Measurements from ENCODE around the gene TBRG4.
"Not testable (repeated sequence)": the region's sequence is repeated elsewhere in the genome, so short reads cannot be mapped to it uniquely, and the experiment has no call there.

The TBRG4 gene

DNA sequence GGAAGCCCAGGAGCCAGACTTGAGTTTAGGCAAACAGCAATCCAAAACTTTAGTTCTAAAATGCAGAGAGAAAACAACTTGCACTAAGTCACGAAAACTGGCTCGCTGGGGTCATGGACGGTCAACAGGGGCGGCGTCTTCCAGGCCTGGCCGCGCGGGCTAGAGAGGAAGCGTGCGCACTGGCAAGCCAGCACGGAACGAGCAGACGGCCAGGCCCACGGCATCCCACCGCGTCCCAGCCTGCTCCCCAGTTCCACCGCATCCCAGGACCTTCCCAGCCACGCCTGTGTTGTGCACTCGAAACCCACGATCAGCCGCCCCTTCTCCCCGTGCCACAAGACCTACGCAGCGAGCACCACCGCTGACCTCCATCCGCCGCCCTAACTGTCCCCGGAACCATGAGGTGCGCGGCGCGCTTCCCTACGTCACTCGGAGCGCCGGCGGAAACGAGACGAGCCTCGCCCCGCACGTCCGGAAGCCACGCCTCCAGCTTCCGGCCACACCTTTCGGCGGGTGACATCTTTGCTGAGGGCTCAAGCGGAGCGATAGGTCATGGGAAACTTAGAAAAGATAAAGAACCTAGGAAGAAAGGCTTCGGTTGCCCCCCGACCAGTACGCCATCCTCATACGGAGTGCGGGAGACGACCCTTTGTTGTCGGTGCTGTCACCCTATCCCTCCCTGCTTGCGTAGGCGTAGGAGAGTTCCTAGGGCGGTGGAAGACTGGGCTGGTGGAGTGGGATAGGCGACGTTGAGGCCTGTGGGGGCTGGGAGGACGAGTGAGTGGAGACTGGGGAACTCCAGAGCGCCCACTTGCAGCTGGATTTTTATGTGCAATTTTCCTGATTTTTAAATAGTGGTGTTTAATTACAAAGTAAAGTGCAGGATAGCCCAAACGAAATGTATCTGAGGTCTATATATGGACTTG lies at the start of gene TBRG4:
Gene TBRG4 (minus strand): TSS at position 400 of the 926 bp plus-strand sequence. CDS start 2,460 bp downstream, outside the sequence.
- DNase-seq (ENCODE audit: low read depth in 2 of 2), result peak; percentile 92 to 93

DNA sequence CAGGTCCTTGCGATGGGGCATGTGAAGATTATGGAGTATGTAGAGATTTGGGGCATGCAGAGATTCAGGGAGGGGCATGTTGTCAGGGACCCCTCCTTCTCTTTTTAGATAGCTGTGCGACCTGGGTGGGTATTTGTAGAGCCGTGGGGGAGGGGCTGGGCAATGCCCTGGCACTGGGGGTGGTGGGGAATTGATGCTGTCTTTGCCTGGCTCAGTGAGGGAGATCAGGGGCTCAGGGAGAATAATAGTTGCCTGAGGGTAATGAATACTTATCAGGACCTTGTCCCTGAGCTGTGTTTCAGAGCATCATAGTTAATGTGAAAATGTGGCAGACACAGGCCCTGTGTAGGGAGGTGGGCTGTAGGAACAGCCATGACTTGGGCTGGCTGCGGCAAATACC lies 49.6 kb upstream of the TBRG4 start:
- DNase-seq (ENCODE audit: low read depth in 2 of 2), result no peak

DNA sequence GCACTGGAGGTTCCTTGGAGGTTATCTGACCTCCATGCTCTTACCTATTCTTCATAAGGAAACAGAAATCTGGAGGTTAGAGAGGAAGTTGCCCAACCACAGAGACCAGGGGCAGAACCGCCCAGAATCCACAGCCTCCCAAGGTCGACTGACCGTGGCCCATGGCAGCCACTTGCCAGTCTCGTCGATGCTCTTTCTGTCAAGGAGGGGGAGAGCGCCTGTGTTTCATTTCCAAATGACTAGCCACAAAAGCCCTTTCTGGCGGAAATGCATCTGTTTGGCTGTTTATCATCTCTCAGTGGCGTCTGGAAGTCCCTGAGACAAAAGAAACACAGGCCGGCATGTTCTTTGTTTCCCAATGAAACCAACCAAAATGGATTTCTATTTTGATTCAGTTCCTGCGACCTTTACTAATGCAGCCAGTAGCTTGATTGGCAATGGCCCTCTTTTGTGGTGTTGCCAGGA lies 49.0 kb upstream of the TBRG4 start:
- no peak for DNase-seq (ENCODE audit: low read depth in 2 of 2)

DNA sequence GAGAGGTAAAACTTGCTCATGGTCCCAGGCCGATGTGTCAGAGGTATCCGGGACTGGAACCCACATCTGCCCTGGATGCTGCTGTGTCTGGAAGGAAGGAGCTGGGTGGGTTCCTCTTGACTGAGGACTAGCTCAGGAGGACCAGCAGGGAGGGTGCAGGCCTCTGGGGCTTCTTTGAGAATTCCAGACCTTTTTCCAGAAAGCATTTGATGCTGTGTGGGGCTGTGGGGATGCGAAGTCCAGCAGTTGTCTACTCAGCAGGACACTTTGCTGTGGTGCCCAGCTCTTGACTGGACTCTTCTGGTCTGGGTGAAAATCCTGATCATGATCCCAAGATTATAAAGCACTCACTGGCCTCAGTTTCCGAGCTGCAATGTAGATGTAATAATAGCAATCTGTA lies 47.8 kb upstream of the TBRG4 start:
- DNase-seq (ENCODE audit: low read depth in 2 of 2), result no peak

DNA sequence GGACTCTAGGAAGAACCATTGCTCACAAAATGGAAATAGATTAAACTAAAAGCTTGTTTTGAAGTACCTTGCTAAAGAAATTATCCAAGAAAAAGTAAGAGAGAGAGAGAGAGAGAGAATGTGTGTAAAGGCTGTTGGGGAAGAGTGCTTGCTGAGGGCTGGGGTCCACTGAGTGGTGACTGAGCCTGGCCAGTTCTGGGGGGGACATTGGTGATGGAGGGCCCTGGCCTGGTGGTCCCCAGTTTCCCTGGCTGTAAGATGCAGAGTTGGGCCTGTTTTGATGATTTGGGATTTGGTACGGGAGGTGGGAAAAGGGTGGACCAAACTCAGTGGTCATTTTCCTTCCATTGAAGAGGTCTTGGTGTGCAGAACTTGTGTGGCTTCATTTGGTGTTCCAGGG lies 47.0 kb upstream of the TBRG4 start:
- DNase-seq (ENCODE audit: low read depth in 2 of 2), result no peak

DNA sequence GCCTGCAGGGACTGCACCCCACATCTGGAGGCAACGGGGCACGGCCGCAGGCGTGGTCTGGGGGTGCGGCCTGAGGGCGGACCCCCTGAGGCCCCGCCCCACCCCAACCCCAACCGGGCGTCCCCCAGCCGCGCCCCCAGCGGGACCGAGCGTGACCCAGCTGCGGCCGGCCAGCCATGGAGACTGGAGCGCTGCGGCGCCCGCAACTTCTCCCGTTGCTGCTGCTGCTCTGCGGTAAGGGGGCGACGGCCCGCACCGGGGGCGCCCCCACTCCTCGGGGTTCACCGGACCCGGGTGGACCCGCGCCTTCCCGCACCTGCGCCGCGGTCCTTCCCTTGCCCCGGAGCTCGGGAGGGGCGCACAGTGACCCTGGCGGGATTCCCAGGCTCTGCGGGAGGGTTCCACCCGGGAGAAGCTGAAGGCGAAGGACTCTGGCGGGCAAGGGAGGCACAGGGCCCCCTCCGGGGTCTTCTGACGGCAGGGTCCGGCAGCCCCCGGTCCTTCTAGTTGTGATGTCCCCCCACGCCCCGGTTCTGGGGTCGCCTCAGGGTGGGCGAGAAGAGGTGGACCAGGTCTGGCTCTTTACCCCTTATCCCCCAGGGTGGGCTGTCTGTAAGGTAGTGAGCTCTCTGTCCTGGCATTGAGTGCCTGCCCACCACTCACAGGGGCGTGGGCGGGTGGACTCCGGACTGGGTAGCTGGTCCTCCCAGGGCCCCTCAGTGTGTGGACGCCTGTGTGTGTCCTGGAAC lies 46.3 kb upstream of the TBRG4 start, which contains the start of gene RAMP3:
Gene RAMP3 (plus strand): TSS at position 139 of the 749 bp plus-strand sequence. CDS start 38 bp downstream, at position 177.
- DNase-seq (ENCODE audit: low read depth in 2 of 2), result no peak

DNA sequence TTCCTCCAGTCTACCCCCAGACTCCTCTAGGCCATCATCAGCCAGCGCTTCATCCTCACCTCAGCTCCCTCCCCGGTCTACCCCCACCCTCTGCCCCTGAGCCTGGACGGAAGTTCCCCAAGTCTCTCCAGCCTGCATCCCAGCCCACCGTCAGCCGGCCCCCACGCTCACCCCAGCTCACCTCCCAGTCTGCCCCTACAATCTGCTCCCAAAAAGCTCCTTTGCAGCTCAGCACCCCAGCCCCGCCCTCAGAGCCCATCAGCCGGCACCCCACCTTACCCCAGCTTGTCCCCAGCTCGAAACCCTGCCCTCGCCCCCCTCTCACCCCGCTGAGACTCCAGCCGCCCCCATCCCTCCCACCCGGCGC lies 45.8 kb upstream of the TBRG4 start:
- no peak for DNase-seq (ENCODE audit: low read depth in 2 of 2)

DNA sequence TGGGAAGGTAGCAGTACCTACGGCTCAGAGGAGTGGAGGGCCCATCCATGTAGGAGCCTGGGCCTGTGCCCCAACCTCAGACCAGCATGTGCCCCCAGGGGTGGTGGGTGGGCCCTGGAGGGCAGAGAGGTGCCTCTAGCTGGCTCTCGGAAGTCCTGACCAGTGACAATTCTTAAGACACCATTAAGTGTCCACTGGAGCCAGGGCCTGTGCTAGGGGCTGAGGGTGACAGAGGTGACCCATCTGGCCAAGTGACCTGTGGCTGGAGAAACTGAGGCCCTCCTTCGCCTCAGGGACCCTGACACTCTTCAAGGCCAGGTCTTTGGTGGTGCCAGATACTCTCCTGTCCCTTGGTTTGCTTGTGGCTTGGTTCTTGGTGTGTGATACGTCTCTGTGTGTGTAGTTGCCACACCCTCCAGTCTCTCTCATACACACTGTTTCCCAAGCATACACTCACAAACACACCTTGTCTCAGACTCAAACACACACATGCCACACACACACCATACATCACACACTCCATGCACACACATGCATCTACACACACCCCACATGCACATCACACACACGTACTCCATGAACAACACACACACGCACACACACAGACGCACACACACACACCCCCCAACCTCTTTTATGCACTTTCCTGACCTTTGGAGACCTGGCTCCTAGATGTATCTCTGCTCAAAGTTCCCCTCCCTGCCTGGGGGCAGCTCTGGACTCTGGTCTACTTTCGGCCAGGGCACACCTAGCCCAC lies 45.2 kb upstream of the TBRG4 start:
- no peak for DNase-seq (ENCODE audit: low read depth in 2 of 2)

DNA sequence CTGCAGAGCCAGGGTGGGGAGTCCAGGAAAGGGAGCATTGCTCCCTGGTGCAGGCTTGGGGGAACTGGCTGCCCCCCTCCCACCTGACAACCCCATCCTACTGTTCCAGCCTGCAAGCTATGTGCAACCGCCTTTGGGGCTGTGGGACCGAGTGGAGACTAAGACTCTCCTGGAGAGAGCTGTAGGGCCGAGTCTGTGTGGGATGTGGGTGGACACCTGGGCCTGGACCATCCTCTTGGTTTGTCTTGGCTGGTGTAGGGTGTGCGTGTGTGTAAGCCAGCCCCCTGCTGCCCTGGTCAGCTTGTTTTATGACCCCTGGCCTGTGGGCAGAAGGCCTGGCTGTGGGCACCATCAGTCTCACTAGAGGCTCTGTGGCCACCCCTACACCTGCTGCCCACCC lies 44.4 kb upstream of the TBRG4 start:
- DNase-seq (ENCODE audit: low read depth in 2 of 2), result no peak

DNA sequence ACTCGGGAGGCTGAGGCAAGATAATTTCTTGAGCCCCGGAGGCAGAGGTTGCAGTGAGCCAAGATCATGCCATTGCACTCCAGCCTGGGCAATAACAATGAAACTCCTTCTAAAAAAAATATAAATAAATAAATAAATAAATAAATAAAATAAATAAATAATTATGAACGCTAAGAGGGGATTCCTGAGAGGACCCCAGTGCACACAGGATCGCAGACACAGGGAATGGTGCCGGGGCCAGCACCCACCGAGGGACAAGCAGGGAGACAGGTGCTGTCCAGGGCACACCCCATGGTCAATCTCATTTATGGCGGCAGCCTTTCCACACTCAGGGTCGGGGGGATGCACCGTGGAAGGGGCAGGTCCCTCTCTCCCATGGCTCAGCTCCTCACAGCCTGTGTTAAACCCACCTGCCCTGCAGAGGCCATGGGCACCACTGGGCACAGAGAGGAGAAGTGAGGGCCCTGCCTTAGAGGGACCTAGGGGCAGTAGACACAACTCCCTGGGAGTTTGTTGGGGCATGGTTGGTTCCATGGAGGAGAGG lies 43.9 kb upstream of the TBRG4 start:
- DNase-seq (ENCODE audit: low read depth in 2 of 2), result no peak

DNA sequence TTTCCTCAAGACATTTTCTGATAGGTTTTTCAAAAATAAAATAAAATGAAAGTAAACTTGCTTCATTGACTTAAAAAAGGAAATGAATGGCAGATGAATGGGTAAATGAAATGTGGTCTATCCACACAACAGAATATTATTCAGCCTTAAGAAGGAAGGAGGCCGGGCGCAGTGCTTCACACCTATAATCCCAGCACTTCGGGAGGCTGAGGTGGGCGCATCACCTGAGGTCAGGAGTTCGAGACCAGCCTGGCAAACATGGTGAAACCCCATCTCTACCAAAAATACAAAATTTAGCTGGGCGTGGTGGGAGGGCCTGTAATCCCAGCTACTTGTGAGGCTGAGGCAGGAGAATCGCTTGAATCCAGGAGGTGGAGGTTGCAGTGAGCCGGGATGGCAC lies 42.4 kb upstream of the TBRG4 start:
- not testable (repeated sequence) for DNase-seq (ENCODE audit: low read depth in 2 of 2)

DNA sequence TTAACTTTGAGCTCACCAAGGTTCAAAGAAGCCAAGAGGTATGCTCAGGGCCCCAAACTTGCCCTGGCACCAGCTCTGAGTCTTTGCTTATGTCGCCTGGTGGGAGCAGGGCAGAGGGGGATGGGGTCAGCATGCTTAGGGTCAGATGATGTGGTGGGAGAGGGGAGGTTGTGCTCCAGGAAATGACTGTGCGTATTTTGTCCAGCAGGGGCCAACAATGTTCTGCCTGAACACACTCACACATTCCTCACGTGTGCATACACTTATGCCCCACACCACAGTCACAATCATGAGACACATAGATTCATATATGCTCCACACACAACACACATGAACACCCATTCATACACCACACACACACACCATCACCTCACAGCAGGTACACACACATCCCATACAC lies 41.7 kb upstream of the TBRG4 start:
- no peak for DNase-seq (ENCODE audit: low read depth in 2 of 2)

DNA sequence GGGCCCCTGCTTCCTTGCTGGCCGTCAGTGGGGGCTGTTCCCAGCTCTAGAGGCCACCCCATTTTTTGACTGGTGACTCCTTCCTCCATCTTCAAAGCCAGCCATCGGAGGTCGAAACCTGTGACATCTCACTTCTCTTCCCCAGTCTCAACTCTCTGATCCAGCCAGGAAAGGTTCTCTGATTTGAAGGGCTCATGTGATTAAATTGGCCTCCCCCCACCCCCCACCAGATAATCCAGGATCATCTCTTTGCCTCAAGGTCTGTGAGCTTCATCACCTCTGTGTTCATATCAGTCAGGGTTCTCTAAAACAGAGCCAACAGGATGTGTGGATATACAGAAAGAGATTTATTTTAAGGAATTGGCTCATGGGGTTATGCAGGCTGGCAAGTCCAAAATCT lies 40.5 kb upstream of the TBRG4 start:
- no peak for DNase-seq (ENCODE audit: low read depth in 2 of 2)

DNA sequence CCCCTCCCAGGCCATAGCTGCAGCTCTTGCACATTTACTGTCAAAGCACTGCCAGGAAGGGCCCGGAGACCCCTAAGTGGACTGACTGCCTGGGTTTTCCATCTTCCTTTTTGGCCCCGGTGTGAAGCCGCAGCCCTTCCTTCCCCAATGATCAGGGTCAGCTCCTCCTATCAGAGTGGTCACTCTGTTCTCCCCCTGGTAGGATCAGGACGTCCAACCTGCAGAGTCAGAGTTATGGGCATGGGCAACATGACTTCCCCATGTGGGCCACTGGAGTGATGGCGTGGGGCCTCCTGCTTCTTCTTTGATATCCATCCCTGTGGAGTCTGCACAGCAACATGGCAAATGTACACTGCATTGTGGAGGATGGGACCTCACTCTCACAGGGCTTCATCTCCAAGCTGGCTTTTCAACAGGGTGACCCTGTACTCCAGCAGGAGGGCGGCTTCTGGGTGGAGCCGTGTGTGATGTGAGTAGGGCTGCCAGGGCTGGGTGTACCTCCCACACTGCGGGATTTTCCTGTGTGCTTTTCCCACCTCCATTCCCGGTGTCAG lies 39.7 kb upstream of the TBRG4 start:
- no peak for DNase-seq (ENCODE audit: low read depth in 2 of 2)

DNA sequence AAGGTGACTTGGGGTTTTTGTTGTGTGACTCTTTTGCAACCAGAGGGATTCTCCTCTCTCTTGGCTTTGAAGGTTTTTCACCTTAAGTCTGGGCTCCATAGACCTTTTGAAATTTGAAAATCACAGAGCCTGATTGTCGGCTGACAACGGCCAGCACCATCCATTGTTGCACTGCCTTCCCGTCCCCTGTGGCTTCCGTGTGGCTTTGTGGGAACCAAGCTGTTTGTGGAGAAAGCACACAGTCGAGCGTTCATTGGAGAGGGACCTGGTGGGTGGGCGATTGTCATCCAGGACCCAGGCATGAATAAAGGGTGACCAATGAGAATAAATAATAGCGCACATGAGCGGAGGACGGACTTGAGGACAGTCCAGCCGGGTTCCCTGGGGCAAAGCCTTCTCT lies 38.7 kb upstream of the TBRG4 start:
- no peak for DNase-seq (ENCODE audit: low read depth in 2 of 2)

DNA sequence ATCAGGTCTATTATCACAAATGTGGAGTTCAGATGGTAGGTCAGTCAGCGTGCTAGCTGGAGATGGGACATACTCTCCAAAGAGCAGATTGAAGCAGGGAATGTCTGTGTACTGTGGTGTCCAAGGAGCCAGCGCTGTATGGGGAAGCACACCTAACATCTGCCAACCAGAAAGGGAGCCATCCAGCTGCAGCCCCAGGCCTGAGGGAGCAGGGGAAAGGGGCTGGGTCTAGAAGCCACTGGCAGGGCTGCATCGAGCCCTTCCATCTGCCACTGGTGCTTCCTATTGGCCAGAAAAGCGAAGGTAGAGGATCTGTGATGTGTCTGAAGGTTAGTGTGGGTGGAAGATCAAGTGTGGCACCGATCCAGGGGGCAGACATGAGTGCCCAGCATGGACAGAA lies 38.1 kb upstream of the TBRG4 start:
- DNase-seq (ENCODE audit: low read depth in 2 of 2), result no peak

DNA sequence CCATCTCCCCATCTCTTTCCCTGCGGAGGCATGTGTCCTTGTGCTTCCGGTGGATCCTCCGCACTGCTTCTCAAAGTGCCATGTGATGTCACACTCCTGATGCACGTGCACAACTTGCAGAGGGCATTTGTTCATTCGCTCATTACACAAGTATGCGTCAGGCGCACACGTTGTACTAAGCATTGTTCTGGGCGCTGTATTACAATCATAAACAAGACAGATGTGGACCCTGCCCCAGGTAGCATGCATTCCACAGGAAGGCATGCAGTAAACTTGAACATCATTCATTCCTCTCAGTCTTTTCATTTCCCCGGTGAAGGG lies 37.1 kb upstream of the TBRG4 start:
- no peak for DNase-seq (ENCODE audit: low read depth in 2 of 2)

DNA sequence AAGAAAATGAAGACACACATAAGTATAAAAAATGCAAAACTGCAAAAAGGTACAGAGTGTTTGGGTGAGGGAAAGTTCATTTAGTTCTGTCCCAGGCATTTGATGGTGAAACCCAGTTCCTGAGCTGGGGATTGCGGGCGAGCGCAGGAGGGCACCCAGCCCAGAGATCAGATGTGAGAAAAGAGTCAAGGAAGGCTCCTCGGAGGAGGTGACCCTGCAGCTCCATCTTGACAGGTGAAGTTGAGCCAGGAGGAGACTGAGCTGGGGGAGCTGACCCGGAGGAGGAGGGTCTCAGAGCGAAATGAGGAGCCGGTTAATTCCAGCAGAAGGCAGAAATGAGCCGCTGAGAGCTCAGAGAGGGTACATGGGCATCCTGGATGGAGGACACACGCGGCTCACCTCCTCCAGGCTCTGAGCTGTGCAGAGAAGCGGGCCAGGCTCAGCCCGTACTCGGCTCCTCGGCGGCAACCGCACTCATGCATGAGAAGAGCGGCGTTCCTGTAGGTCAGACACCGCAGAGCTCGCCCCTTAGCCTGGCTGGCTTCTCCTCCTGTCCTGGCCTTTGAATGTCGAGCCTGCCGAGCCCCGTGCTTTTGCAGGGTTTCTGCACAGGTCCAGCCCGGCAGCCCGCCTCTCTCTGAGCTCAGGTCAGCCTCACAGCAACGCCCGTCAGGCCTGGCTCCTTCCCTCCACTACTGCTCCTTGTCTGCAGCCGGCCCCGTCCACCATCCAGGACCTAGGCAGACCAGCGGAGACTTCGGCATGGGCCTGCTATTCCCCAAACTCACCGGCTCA lies 36.6 kb upstream of the TBRG4 start:
- DNase-seq (ENCODE audit: low read depth in 2 of 2), result no peak

DNA sequence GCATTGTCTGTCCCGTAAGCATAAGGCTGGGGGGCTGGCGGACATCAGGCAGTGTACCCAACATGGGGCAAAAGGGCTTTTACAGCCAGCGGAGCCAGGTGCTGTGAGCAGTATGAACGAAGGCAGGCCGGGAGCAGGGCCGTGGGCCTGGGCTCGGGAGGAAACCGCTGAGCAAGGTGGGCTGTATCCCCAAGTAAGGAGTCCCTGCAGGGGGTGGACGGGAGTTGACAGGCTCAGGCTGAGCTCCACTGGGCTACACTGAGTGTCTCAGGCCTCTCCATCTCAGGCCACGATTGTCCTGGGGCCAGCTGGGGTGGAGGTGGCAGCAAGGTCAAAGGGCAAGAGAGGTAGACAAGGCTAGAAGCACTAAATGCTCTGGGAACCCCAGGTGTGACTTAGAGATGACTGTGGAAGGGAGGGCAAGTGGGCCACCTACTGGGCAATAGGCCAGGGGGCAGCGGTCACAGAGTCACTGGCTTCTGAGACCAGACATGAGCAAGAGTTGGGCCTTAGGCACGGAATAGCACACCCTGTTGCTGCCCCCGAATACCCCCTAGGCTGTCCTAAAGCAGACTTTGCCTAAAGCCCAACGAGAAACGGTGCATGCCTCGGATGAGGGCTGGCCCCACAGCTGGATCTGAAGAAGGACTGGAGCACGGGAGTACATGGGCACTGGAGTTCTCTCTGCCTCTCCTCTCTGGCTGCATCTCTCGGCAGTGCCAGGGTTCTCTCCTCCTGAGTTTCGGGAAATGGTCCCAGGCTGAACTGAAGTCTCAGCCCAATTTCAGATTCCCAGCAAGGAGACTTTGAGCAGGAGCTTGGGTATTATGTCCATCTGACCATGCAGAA lies 35.3 kb upstream of the TBRG4 start:
- no peak for DNase-seq (ENCODE audit: low read depth in 2 of 2)

DNA sequence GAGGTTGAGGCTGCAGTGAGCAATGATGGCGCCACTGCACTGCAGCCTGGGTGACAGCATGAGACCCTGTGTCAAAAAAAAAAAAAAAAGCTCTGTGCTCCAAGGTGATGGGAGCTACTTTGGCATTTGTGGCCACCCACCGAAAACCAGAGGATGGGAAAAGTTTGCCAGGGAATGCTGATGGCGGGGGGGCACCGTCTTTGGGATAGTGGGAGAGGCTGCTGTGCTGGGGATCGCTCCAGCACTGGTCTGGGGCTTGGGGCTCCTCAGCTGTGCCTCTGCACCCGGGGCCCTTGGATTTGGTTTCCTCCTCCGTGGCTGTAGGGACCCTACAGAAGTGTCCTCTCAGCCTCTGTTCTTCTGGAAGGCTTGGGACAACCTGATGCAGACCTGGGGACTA lies 34.4 kb upstream of the TBRG4 start:
- no peak for DNase-seq (ENCODE audit: low read depth in 2 of 2)
